Smooth muscle cell of trachea (primary cell): ENCODE results near the gene TATDN2. TPM values are rescaled to one million over a fixed set of nuclear protein-coding genes. Genes with fewer than 3 reads are reported as not detected.

ENCODE experiments used
- total RNA-seq: library from RNA; depleted of rRNA; stranded (reverse); fragments of >200 nt; gene quantifications from 2 replicates; pipeline ENCODE4 v1.2.1, GENCODE V29; 2014

TATDN2 gene, protein sequence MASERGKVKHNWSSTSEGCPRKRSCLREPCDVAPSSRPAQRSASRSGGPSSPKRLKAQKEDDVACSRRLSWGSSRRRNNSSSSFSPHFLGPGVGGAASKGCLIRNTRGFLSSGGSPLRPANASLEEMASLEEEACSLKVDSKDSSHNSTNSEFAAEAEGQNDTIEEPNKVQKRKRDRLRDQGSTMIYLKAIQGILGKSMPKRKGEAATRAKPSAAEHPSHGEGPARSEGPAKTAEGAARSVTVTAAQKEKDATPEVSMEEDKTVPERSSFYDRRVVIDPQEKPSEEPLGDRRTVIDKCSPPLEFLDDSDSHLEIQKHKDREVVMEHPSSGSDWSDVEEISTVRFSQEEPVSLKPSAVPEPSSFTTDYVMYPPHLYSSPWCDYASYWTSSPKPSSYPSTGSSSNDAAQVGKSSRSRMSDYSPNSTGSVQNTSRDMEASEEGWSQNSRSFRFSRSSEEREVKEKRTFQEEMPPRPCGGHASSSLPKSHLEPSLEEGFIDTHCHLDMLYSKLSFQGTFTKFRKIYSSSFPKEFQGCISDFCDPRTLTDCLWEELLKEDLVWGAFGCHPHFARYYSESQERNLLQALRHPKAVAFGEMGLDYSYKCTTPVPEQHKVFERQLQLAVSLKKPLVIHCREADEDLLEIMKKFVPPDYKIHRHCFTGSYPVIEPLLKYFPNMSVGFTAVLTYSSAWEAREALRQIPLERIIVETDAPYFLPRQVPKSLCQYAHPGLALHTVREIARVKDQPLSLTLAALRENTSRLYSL
- total RNA-seq = 13.4 and 14.1 TPM in 2 replicates

DNA sequence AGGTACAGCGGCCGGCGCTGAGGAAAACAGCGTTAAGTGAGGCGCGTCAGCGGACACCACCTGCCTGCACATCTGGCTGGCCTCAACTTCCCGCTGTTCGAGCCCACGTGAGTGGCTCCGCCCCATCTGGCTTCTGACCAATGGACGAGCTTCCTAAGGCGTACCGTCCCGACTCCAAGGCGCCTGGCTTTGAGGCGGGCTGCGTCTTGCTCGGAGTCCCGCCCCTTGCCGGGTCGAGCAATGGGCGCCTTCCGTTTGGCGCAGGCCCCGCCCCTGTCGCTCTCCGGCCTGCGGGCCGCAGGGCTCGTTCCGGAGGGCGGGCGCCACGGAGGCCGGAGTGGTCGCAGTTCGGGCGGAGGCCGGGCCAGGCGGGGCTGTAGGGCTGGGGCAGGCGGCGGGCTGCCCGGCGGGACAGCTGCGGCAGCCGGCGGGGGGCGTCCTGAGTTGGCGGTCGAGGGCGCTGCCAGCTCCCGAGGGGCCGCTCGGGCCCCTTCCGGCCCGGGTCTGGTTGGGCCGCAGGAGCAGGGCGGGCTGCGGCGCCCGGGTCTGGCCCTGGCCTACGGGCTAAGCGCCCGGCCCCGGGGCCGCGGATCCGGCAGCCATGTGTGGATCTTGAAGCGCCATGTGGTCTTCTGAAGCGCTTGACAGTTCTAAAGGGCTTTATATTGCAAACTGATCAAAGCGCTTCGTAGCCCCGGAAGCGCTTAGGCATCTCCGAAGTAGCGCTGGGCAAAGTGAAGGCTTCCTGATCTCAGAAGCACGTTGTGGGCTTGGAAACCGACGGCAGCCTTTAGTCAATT, at the start of gene TATDN2:
Gene TATDN2 (plus strand): TSS at position 276 of the 800 bp plus-strand sequence. CDS start 742 bp downstream, outside the sequence.

DNA sequence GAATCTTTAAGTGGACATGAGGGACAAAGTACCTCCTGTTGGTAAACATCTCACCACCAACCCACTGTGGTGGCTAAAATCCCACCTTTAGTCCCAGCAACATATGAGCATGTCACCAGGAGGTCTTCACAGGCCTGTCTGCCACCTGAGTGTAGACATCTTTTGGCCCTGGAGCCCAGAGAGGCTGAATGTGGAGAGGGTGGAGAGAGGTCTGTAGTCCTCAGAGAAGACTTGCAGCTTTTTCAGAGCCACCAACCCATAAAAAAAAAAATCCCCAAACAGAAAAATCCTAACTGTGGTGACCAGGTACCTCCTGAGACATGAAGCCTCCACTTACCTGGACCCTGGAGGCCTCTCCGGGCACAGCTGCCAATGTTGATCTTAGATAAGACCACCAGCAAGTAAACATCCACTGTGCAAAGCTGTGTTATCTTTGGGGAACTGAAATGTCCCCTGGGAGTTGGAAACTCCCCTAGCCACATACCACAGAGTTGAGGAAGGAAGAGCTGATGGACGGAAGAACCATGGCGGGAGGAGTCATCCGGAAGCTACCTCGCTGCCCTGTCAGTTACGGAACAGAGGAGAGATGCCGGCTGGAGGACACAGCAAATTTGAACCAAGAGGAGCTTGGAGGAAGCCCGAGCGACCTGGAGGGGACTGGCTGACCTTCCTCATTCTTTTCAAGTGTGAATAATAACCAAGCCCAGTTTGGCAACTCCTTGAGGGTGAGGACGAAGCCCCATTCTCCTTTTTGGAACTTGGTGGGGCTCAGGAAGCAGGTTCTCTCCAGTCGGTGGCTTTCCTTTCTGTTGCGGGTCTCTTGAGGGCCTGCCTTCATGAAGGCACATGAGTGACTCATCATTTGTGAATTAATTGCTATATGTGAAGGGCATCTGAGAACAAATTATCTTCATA, 44.5 kb downstream of the TATDN2 start, which contains the start of gene GHRL:
Gene GHRL (minus strand): TSS at position 443 of the 915 bp plus-strand sequence. CDS start 2,767 bp downstream, outside the sequence.

Other genes starting within 250 kb of the TATDN2 start
- gene FANCD2, start 222.0 kb upstream of the TATDN2 start, total RNA-seq = 2.8 and 25.7 TPM in 2 replicates
- not detected in 2 replicates for gene FANCD2OS, start 140.2 kb upstream of the TATDN2 start, total RNA-seq
- 118 and 138 TPM in 2 replicates for gene BRK1, start 132.8 kb upstream of the TATDN2 start, total RNA-seq
- 37.2 and 39.7 TPM in 2 replicates for gene VHL, start 106.7 kb upstream of the TATDN2 start, total RNA-seq
- gene IRAK2, start 83.5 kb upstream of the TATDN2 start, total RNA-seq = 5.4 and 7.6 TPM in 2 replicates
- 0.29 TPM in 1 of 2 replicates, not detected in the other for gene GHRL, start 44.5 kb downstream of the TATDN2 start, total RNA-seq
- 331 and 378 TPM in 2 replicates for gene SEC13, start 72.7 kb downstream of the TATDN2 start, total RNA-seq